PC-9 (cell line): Measurements from ENCODE around the gene ZSCAN10.

Experiments used
- CTCF ChIP-seq: fragments of 200-600 bp; sonication (generic); conservative IDR thresholded peaks from 2 replicates; pipeline ENCODE4 v1.6.1; 2017; ENCODE audit warnings: mixed run types, antibody characterized with exemption, mild to moderate bottlenecking, moderate library complexity
- EZH2 ChIP-seq: fragments of 200-600 bp; sonication (generic); IDR thresholded peaks from 2 replicates; pipeline ENCODE4 v1.8.0; 2017; ENCODE audit warnings: antibody characterized with exemption, low read depth

GRCh38 chr16:3066440-3066748, 32.7 kb downstream of the ZSCAN10 start:
- TF ChIP-seq CTCF (no peak), EZH2 (no peak)
